Glomerular visceral epithelial cell (primary cell): Measurements from ENCODE around the gene RYK.
"Not testable (repeated sequence)": the region's sequence is repeated elsewhere in the genome, so short reads cannot be mapped to it uniquely, and the experiment has no call there.

ENCODE experiments used
- DNase-seq: peaks from one replicate; pipeline ENCODE4 v3.0.0-alpha.2; 2016; ENCODE audit errors: extremely low spot score

Gene RYK

DNA sequence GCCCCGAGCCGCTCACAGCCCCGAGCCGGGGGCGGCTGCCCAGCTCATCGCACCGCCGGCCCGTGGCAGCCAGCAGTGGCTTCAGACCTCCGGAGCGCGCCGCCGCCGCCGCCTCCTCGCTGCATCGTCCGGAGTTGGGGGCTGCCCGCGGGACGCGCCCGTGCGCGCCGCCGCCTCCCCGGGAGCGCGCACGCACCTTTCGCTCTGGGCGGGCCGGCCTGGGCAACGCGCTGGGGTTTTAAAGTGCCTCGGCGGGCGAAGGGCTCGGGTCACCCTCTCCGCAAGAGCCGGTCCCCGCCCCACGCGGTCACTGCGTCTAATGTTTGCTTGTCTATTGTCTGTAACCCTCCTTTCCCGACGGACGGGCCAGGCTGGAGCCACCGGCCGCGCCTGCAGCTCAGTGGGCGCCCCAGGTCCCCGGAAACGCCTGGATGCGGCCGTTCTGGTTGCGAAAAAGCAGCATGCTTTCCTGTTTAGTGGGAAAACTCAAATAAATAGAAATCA, at the start of gene RYK:
TSS of gene RYK (minus strand) at position 143 of the 504 bp plus-strand sequence. CDS start 205 bp downstream, outside the sequence.
- peak; percentile 82 for DNase-seq

DNA sequence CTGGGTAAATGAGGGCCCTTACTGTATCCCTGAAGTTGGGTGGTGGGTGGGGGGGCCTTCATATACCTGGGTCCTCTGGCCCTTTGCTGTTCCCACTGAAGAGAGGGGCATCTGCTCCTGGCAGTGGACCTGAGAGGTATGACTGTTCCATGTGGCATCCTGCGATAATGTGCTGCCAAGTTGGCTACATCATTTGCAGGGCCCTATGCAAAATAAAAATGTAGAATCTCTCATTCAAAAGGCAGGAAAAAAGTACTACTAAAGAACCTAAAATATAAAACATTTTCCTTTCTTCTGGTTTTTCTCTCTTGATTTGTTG, 49.2 kb upstream of the RYK start:
- DNase-seq = no peak

DNA sequence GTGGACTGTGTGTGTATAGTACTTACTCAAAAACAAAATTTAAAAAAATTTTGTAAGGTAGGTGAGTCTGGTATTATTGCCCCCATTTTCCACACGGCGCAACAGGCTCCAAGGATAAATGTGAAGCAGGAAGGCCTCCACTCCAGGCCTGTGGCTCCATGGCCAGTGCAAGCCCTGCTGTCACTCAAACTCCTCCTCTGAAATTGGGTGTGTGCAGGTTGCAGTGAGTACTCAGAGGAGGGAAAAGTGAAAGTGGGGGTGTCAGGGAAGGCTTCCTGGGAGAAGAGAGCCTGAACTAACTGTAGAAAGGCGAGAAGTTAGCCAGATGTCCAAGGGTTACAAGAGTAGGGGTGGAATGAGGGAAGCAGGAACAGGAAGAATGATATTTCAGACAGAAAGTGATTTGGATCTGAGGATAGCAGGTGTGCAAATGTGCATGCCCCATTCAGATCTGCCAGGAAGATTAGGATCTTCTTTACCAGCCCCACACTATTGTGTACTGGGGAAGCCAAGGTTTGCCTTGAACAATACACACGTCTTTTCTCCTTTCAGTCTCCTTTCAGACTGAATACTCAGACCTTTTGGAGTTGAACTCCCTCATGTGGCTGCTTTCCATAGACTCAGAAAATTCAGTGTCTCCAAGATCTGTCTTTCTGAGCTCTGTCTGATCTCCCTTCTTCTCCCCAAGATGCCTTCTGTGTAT, 48.7 kb upstream of the RYK start:
- DNase-seq = no peak

DNA sequence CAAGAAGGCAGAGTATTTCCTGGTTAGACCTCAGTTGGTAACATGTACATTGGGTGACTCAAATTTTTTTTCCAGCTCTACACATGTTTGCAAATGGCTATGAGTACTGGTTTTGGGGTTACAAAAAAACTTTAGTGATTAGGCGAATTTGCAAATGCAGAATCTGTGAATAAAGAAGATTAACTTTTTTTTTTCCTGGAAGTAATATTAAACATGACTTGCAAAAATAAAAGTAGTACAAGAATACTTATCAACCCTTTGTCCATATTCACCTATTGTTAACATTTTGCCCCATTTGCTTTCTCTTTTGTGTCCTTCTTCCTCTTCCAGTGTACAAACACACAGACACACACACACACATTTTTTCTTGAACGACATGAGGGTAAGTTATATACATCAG, 47.6 kb upstream of the RYK start:
- no peak for DNase-seq

DNA sequence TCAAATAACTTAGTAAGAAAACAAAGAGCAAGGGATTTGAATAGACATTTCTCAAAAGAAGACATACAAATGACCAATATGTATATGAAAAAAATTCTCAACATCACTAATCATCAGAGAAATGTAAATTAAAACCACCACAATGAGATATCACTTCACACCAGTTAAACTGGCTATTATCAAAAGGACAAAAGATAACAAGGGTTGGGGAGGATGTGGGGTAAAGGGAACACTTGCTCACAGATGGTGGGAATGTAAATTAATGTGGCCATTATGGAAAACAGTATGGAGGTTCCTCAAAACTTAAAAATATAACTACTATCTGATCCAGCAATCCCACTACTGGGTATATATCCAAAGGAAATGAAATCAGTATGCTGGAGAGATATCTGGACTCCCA, 46.0 kb upstream of the RYK start:
- no peak for DNase-seq

DNA sequence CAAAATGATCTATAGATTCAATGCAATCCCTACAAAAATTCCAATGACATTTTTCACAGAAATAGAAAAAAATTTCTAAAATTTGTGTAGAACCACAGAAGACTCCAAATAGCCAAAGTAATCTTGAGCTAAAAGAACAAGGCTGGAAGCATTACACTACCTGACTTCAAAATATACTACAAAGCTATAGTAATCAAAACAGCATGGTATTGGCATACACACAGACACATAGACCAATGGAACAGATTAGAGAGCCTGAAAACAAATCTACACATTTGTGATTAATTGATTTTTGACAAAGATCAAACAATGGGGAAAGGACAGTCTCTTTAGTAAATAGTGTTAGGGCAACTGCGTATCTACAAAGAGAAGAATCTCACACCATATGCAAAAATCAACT, 45.3 kb upstream of the RYK start:
- DNase-seq = no peak

DNA sequence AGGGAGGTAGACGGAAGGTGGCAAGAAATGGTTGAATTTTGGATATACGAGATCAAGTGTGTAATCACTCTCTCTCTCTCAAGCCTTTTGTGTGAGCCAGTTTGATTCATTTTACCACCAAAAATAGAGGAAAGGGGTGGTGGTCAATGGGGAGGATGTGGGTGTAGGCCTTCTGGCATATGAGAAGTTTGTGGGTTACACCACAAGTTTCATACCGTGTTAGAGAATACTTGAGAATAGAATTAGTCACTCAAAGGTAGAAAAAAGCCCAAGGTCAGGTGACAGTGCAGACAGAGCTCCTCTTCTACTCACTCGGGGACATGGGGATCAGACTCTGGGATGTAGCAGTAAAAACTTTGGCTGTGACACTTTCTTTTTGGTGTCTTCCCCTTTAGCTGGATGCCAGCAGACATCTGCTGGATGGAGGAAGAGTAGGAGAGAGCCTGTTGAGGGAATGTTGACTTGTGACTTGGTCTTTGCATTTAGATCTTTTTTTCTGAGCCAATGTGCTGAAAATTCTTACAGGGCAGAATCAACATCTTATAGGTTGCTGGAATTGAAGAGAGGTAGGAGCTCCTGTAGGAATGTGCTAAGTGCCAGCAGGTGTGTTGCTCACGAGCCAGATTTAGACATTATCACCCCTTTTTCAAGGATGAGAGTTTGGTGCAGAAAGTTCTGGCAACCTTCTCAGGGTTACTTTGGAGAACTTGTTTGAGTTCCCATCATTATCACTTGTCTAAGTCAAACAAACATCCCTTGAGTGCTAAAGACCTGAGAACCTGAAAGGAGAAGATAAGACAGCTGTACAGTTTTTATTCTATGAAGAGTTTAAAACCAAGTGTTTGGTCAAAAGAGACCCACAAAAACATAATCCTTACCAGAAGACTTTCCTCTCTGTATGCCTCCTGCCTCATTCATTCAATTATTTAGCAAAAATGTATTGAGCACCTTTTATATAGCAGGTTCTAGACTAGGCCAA, 43.9 kb upstream of the RYK start:
- DNase-seq = no peak

DNA sequence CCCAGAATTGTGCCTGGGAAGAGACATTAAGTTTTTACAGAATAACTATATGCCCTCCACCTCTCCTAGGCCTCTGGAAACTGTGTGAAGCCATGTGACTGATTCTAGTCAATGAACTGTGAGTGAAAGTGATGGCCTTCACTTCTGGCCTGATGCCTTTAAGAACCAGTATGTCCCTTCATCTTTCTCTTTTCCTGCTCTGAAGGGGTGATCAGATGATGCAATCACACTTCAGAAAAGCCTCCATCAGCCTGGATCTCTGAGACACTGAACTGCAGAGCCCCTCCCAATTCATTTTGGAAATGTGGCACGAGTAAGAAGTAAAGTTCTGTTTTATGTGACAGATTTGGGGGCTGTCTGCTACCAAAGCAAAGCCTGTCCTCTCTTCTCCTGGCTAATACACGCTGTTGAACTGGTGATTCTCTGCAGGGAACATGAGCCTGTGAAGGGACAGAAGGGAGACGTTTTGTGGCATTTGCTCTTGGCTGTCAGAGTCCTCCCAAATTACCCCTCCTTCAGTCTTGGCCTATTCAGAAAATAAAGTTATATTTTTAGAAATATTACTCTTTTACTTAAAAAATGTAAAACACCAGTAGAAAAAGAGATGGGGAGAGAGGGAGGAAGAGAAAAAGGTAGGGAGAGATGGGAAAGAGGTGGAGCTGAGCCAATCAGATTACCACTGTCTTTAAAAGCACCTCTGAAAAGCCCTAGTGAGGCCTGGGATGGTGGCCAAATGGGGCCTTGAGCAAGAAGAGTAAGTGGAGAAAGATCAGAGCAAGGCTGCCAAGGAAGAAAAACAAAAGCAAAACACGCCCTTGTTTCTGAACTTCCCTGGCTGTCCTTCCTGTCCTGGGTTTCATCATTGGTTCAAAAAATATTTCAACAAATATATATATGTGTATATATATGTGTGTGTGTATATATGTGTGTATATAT, 40.9 kb upstream of the RYK start:
- no peak for DNase-seq

DNA sequence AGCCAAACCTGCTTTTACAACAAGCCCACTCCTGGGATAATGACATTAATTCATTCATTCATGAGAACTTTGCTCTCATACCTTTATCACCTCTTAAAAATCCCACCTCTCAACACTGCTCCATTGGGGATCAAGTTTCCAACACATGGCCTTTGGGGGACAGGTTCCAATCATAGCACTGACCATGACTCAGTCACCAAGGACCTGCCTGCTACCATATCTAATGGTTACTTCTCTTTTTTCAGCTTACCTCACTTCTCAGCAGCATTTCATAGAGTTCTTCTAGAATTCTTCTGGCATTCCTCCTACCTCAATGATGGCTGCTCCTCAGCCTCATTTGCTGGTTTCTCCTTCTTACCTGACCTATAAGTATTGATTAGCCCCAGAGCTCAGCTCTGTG, 36.9 kb upstream of the RYK start:
- DNase-seq = no peak

DNA sequence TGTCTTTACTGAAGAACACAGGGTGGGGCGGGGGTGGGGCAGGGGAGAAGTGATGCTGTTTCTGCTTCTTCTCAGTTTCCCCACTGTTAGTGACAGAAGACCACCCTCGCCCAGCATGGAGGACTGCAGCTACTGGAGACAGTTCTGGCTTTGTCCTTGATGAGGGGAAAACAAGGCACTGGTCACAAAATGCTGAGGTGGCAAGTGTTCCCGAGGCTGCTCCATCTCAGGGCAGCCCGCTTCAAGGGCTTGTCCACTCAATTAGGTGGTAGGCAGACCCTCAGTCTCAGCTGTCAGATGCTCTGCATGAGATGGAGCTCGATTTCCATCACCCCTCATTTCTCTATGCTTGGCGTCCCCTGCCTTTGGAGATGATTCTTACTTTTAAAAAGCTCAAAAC, 33.8 kb upstream of the RYK start:
- DNase-seq = no peak

DNA sequence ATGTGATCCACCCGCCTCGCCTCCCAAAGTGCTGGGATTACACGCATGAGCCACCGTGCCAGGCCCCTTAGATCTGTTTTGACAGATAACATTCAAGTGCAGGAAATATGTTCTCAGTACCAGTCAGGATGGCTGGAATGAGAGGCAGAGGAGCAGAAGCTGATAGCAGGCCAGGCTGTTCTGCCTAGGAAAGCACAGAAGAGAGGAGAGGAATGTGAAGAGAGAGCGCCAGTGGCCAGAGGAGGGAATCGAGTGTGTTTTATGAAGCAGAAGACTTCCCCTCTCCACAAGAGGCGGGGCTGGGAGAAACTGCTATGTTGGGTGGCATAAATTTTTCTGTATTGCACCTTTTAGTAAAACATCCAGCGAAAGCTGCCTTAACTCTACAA, 32.0 kb upstream of the RYK start:
- no peak for DNase-seq

DNA sequence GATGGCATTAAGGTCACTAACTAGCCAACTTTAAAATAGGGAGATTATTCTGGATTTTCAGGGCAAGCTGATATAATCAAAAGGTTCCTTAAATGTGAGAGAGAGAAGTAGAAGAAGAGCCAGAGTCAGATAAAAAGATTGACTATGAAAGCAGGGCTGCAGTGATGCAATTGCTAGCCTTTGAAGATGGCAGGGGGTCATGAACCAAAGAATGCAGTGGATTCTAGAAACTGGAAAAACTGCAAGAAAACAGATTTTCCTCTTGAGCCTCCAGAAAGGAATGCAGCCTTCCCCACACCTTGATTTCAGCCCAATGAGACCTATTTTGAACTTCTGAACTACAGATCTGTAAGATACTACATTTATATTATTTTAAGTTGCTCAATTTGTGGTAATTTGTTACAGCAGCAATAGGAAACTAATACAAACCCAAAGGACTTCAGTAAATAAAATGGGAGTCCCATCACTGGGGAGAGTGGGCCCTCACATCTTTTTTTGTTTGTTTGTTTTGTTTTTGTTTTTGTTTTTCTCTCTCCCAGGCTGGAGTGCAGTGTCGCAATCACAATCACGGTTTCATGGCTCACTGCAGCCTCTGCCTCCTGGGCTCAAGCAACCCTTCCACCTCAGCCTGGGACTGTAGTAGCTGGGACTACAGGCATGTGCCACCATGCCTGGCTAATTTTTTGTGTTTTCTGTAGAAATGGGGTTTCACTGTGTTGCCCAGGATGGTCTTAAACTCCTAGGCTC, 31.4 kb upstream of the RYK start:
- DNase-seq = no peak

DNA sequence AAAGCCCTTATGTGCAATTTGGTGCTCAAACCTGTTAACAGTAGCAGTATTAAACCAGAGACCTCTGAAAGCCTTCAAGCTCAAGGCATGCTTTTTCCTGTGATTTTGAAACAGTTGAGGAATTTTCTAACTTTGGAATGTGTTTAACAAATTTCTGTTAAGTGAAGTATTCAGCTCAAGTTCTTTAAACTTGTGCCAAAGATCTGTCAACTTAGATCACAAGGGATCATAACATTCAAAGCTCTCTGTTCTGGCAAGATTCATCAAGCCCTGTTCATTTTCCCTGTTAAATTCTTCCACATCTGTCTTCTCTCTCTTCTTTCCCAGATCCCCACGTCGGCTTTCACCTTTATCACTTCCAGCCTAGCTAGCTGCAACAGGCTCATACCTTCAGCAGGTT, 28.8 kb upstream of the RYK start:
- DNase-seq = no peak

DNA sequence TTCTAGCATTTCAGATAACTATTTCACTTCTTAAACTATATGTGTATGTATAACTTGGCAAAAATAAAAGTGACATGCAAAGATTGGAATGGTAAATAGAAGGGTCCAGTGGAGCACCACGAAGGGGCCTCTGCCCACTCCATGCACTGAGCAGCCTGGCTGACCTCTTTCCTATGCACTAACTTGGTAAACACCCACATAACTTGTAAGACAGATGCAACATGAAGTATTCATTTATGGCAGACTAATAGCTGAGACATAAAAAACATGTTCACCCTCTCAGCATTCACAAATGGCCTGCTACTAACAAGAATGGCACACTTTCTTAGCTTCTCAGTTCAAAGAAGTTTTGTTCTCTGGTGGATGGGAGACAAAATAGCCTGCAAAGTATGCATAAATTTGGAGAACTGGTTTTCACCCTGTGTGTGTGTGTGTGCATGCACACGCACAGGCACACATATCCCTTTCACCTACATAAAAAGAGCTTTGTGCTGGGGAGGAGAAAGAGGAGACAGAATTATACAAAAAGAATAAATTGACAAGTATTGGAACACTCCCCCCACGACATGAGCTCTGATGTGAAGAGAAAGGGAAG, 26.5 kb upstream of the RYK start:
- no peak for DNase-seq

DNA sequence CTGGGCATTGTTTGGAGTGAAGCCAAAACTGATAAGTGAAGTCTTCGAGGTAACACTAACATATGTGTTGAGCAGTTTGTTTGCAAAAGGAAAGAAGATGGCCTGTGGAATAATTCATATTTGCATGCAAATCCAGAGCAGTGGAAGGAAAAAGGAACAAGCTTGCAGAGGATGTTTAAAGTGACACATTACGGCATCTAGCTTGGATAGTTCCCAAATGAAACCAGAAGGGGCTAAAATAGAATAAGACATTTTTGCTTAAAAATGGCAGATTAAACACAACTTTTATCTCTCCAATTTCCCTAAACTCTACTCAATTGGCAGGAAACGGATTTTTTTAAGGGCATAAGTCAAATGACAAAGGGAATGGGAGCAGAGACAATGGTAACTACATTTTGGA, 25.4 kb upstream of the RYK start:
- no peak for DNase-seq

DNA sequence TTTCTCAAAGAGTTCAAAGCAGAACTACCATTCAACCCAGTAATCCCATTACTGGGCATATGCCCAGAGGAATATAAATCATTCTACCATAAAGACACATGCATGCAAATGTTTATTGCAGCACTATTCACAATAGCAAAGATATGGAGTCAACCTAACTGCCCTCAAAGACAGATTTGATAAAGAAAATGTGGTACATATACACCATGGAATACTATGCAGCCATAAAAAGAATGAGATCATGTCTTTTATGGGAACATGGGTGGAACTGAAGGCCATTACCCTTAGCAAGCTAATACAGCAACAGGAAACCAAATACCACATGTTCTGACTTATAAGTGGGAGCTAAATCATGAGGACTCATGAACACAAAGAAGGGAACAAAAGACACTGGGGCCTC, 24.5 kb upstream of the RYK start:
- DNase-seq = not testable (repeated sequence)

DNA sequence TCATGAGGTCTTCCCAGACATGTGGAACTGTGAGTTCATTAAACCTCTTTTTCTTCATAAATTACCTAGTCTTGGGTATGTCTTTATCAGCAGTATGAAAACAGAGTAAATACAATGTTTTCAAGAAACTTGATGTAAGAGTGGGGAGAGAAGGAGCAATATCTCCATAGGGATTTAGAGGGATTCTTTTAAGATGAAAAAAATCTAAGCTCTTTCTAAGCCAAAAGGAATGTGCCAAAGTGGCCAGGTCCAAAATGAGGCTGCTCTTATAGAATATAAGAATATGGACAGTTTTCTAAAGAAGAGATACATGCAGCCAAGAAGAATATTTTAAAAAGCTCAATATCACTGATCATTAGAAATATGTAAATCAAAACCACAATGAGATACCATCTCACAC, 23.9 kb upstream of the RYK start:
- no peak for DNase-seq

DNA sequence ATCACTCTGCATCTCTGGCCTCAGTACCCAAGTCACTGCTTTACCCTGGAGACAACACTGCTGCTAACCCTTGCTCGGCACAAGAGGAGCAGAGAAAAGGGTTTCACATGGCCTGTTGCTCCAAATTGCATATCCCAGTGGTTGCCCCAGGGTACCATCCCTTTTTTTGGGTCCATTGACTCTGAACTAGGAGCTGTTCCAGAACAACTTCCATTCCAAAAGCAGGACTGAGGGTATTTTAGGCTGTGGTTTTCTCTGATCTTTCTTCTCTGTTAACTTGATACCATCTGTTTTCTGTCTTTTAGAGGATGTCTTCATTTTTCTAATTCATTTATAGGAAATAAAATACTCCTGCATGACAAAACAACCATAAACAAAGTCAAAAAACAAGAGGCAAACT, 17.3 kb upstream of the RYK start:
- no peak for DNase-seq

DNA sequence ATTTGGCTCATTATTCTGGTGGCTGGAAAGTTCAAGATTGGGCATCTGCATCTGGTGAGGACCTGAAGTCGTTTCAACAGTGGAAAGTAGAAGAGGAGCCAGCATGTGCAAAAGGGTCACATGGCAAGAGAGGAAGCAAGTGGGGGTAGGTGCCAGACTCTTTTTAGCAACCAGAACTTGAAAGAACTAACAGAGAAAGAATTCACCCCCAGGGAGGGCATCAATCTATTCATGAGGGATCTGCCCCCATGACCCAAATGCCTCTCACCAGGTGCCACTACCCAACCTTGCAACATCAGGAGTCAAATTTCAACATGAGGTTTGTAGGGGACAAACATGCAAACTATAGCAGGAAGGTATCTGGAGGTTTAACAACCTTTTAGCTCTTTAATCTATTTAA, 10.3 kb upstream of the RYK start:
- DNase-seq = no peak

DNA sequence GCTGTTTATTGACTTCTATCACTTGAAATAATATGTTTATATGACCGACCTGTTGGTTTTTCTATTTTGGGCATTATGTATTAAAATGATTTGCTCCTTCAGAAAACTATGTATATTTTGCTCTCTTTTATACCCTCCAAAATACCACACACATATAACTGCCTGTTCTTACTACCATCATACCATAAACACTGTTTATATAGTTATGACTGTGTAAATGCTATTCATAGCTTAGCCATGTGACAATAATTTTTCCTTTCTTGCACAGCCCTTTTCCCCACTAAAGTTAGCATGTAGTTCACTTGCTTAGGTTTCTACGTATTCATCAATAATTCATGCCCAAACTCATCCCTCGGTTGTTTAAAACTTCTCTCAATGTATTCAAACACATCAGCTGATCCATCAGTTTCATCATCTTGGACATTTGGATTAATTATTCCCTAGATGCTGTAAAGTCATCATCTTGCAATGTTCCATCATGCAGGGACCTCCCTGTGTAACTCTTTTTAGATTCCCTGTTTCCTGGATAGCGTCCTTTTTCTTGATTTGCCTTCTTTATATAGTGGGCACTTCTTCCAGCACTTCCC, 8.2 kb upstream of the RYK start:
- DNase-seq = peak; percentile 27

DNA sequence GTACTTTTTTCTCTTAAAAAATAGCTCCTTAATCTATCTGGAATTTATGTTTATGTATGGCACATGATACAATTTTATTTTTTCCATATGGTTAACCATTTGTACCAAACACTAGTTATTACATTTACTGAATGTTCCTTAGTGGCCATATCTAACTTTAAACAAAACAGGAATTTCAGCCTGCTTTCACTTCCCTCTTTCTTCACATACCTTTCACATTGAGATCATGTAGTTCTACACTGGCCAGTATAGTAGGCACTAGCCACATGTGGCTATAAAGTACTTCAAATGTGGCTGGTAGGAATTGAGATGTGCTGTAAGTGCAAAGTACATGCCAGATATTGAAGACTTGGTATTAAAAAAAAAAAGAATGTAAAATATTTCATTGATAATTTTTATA, 4.7 kb upstream of the RYK start:
- no peak for DNase-seq
